ENCODE results near the gene IQGAP3.
A peak's percentile ranks its signal among the peaks of the same experiment; 100 is the strongest.

- no peak for TF ChIP-seq POLR2A (IDR thresholded peaks at IDR 0.05)
- TF ChIP-seq, protein P1, sequence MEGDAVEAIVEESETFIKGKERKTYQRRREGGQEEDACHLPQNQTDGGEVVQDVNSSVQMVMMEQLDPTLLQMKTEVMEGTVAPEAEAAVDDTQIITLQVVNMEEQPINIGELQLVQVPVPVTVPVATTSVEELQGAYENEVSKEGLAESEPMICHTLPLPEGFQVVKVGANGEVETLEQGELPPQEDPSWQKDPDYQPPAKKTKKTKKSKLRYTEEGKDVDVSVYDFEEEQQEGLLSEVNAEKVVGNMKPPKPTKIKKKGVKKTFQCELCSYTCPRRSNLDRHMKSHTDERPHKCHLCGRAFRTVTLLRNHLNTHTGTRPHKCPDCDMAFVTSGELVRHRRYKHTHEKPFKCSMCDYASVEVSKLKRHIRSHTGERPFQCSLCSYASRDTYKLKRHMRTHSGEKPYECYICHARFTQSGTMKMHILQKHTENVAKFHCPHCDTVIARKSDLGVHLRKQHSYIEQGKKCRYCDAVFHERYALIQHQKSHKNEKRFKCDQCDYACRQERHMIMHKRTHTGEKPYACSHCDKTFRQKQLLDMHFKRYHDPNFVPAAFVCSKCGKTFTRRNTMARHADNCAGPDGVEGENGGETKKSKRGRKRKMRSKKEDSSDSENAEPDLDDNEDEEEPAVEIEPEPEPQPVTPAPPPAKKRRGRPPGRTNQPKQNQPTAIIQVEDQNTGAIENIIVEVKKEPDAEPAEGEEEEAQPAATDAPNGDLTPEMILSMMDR (IDR thresholded peaks at IDR 0.05): peak in 2 of 5 experiments; percentile 7
Measured at GRCh38 chr1:156480016-156480370, 92.4 kb downstream of the IQGAP3 start.

Measured in transverse colon (tissue), 3 donors.